Lower lobe of right lung (tissue), 2 donors: ENCODE data around the gene NAT16. TPM values are rescaled to one million over a fixed set of nuclear protein-coding genes. Genes with fewer than 3 reads are reported as not detected.

Source experiments
- ATAC-seq, 2 donors: fragments of 200-7000 bp; cut with Tn5 transposase; one replicate each; pipeline ENCODE4 v1.9.1; 2020 to 2022; ENCODE audit warnings: mild to moderate bottlenecking in 2 of 2, moderate library complexity in 2 of 2
- DNase-seq: peaks from one replicate; pipeline ENCODE4 v3.0.0-alpha.2; 2020
- H3K27ac ChIP-seq: fragments of 200-600 bp; one replicate; pipeline ENCODE4 v1.8.0; 2022
- H3K27me3 ChIP-seq: fragments of 200-600 bp; one replicate; pipeline ENCODE4 v1.8.0; 2022; ENCODE audit warnings: low read depth
- H3K36me3 ChIP-seq: fragments of 200-600 bp; one replicate; pipeline ENCODE4 v1.8.0; 2022; ENCODE audit warnings: mild to moderate bottlenecking
- H3K4me1 ChIP-seq: fragments of 200-600 bp; one replicate; pipeline ENCODE4 v1.8.0; 2022
- H3K4me3 ChIP-seq: fragments of 200-600 bp; one replicate; pipeline ENCODE4 v1.8.0; 2022; ENCODE audit warnings: mild to moderate bottlenecking
- H3K9me3 ChIP-seq: fragments of 200-600 bp; one replicate; pipeline ENCODE4 v1.8.0; 2022
- intact Hi-C: fragments of 100-400 bp; cut with DNase I; formaldehyde crosslinking; loops from one replicate; pipeline ENCODE4 v1.11.0; 2022
- total RNA-seq: library from RNA; stranded (reverse); fragmentation: NEBNext Ultra II Directional; extraction: Animal tissue kit (Norgen Biotek cat#: 25700); gene quantifications from one replicate; pipeline ENCODE4 v1.2.1, GENCODE V29; 2021
- TF ChIP-seq, protein P1 (sequence below): fragments of 200-600 bp; IDR thresholded peaks from one replicate; pipeline ENCODE4 v1.8.0; 2022; ENCODE audit warnings: antibody characterized with exemption, mild to moderate bottlenecking
- donor health status: DM: no; HTN: yes; CAD: no; lungs with severe emphysema.

Gene NAT16
- total RNA-seq, 1 donor from 2014 or later, result not detected

GRCh38 chr7:101216001-101216859 is 36.1 kb upstream of the NAT16 start:
- DNase-seq (peak; percentile 59), ATAC-seq (peak; percentile 2 to 18)
- Histone ChIP-seq H3K9me3 (no peaks in the 10 kb centered on the region), H3K4me1 (peaks cover 30% of the 10 kb centered on the region), H3K27me3 (no peaks in the 10 kb centered on the region), H3K27ac (peak overlapping the region; percentile 93), H3K36me3 (peaks cover 50% of the 10 kb centered on the region), H3K4me3 (peak overlapping the region; percentile 94)
- TF ChIP-seq, protein P1, sequence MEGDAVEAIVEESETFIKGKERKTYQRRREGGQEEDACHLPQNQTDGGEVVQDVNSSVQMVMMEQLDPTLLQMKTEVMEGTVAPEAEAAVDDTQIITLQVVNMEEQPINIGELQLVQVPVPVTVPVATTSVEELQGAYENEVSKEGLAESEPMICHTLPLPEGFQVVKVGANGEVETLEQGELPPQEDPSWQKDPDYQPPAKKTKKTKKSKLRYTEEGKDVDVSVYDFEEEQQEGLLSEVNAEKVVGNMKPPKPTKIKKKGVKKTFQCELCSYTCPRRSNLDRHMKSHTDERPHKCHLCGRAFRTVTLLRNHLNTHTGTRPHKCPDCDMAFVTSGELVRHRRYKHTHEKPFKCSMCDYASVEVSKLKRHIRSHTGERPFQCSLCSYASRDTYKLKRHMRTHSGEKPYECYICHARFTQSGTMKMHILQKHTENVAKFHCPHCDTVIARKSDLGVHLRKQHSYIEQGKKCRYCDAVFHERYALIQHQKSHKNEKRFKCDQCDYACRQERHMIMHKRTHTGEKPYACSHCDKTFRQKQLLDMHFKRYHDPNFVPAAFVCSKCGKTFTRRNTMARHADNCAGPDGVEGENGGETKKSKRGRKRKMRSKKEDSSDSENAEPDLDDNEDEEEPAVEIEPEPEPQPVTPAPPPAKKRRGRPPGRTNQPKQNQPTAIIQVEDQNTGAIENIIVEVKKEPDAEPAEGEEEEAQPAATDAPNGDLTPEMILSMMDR, result no peak
- intact Hi-C loops, result no loop called here

- H3K4me3 ChIP-seq, result no peak overlapping the region
- DNase-seq (no peak), ATAC-seq (no peak)
- H3K9me3 ChIP-seq, result no peaks in the 10 kb centered on the region
- no peak overlapping the region for H3K27ac ChIP-seq
- H3K27me3 ChIP-seq, result no peaks in the 10 kb centered on the region
- H3K36me3 ChIP-seq, result peaks cover 85% of the 10 kb centered on the region
- peaks cover 10% of the 10 kb centered on the region for H3K4me1 ChIP-seq
- intact Hi-C loops, result no loop called here
- TF ChIP-seq, protein P1, result no peak
Measured at GRCh38 chr7:101212014-101212413, 31.9 kb upstream of the NAT16 start.

DNA sequence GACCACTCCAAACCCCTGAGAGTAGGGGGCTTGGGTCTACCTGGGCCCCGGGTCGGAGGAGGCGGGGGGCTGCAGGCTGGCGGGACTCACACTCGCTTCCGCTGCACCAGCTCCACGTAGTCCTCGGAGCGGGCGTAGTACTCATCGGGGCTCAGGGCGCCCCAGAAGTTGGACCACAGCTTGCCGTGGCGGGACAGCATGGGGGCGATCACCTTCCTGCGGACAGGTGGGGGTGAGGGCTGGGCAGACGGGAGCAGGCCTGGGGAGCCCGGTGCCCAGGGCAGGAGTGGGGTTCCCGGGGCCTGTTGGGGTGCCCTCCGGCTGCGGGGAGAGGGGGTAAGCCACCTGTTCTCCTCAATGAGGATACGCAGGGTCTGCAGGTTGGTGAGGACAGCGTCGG is 31.4 kb upstream of the NAT16 start:
- Histone ChIP-seq H3K4me3 (no peak overlapping the region), H3K4me1 (peaks cover 7% of the 10 kb centered on the region), H3K36me3 (peaks cover 90% of the 10 kb centered on the region), H3K27ac (no peak overlapping the region), H3K9me3 (no peaks in the 10 kb centered on the region), H3K27me3 (no peaks in the 10 kb centered on the region)
- DNase-seq (no peak), ATAC-seq (no peak)
- TF ChIP-seq, protein P1, result no peak
- intact Hi-C loops, result no loop called here

DNA sequence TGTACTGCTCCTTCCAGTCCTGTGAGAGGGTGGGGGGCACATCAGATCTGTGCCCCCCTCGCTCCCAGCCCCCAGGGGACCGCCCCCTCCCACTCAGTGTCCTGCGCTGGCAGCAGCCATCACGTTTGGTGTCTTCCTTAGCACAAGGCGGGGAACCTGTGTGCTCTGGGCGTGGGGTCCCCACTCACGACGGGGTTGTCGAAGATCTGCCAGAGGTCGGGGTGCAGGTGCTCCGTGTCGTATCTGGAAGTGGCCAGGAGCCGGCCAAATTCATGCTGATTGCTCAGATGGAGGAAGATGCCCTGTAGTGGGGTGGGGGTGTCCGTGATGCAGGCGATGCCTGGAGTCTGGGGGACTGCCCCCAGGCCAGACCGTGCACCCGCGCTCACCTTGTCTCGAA is 30.1 kb upstream of the NAT16 start:
- intact Hi-C loops, result no loop called here
- ATAC-seq (no peak), DNase-seq (no peak)
- H3K27me3 ChIP-seq, result no peaks in the 10 kb centered on the region
- no peak overlapping the region for H3K27ac ChIP-seq
- no peak overlapping the region for H3K4me3 ChIP-seq
- H3K4me1 ChIP-seq, result no peaks in the 10 kb centered on the region
- H3K36me3 ChIP-seq, result peaks cover 89% of the 10 kb centered on the region
- H3K9me3 ChIP-seq, result no peaks in the 10 kb centered on the region
- TF ChIP-seq, protein P1, result no peak

DNA sequence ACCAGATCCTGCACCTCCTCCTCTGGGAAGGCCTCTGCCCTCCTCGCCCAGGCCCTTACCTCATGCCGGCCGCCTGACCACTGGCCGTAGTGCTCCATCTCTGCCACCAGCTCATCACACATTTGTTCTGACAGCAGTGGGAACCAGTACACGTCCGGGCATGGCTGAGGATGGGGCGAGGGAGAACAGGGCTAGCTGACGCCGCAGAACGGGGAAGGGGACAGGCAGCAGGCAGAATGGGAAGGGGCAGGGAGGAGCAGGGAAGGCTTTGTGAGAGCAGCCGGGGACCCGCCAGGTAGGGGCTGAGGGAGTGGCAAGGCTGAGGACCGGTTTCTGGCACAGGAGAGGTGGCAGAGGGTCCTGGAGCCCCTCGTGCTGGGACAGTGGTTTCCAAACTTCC is 28.7 kb upstream of the NAT16 start:
- no peak for ATAC-seq
- Histone ChIP-seq H3K27me3 (no peaks in the 10 kb centered on the region), H3K4me1 (no peaks in the 10 kb centered on the region), H3K36me3 (peaks cover 76% of the 10 kb centered on the region), H3K9me3 (no peaks in the 10 kb centered on the region), H3K27ac (no peak overlapping the region), H3K4me3 (no peak overlapping the region)
- no peak for DNase-seq
- TF ChIP-seq, protein P1, result no peak
- intact Hi-C loops, result no loop called here
